GM21529 (cell line): ENCODE data around the gene QDPR.
A peak's percentile ranks its signal among the peaks of the same experiment; 100 is the strongest.

ENCODE experiments used
- ATAC-seq: cut with Tn5 transposase; IDR thresholded peaks from one replicate; pipeline ENCODE4 v1.9.1; 2021; ENCODE audit not compliant: unreplicated experiment

Gene QDPR

DNA sequence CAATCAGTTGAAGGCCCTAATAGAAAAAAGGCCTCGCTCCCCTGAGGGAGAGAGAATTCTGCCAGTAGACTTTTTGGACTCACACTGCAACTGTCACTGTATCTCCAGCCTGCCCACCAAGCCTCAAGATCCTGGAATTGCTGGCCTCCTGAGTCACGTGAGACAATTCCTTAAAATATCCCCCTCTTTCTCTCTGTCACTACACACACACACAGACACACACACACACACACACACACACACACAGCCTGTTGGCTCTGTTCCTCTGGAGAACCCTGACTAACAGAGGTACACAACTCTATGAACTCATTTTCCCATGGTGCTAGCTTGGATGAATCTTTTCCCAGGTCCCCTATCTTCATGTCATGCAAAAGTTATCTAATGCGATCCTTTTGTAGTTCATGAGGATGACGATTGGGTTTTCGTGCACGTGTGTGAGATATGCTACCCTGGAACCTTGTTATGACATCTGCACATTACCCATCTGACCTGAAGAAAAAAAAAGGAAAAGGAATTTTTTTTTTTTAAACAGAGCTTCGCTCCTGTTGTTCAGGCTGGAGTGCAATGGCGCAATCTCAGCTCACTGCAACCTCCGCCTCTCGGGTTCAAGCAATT, 16.8 kb upstream of the QDPR start:
- ATAC-seq = no peak

DNA sequence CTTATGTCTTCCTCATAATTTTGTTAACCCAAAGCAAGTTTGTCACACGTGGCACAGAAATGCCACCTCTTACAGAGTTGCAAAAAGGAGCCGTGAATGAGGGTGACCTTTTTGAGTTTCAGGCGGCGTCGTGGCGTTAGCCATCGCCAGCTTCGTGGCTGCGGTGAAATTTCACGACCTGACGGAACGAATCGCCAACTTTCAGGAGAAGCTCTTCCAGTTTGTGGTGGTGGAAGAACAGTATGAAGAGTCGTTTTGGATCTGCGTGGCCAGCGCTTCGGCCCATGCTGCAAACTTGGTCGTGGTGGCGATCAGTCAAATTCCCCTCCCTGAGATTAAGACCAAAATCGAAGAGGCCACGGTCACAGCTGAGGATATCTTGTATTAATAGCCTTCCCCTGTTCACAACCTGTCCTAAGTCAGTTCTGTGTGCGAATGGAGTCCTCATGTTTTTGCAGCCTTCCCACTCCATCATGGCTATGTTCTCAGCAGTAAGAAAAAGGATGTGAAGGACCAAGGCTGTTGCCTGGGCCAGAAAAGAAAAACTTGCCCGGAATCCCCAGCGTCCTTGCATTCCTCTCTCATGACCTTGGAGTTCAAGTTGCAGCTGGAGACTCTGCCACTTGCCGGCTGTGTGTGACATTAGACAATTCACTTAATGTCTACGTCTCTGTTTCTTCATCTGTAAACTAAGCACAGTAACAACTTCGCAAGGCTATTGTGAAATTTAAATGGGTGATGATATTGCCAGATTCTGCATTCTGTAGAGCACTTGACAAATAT, 15.0 kb upstream of the QDPR start:
- no peak for ATAC-seq

DNA sequence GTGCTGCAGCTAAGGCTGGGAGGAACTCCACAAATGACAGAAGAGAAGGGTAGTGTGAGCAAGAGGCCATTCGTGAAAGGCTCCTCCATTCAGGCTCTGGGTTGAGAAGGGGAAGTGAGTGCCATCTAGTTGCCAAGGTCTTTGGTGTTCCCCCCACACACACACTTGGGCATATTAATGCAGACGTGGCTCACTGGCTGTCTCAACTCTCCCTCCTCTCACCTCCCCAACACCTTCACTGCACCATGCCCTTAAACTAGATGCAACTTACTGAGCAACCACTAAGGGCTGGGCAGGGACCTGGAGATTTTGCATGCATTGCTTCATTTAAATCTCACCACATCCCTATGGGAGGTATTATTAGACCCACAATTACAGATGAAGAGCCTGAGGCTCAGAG, 11.8 kb upstream of the QDPR start:
- no peak for ATAC-seq

DNA sequence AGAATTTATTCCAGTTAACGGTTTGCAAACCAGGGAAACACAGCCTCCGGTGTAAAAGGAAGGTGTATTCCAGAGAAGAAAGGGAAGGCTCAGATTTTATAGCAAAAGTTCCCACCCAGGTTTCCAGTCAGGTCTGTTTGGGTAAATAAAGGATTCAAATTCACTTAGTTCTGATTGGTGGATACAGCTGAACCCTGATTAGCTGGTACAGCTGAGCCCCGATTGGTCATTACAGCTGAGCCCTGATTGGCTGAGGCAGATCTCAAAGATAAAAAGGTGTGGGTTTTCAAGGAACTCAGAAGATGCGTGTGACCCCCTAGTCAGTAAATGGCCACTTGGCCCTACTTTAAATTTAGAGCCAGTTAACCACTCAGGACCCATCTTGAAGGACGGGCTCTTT, 9.7 kb upstream of the QDPR start:
- ATAC-seq = no peak

DNA sequence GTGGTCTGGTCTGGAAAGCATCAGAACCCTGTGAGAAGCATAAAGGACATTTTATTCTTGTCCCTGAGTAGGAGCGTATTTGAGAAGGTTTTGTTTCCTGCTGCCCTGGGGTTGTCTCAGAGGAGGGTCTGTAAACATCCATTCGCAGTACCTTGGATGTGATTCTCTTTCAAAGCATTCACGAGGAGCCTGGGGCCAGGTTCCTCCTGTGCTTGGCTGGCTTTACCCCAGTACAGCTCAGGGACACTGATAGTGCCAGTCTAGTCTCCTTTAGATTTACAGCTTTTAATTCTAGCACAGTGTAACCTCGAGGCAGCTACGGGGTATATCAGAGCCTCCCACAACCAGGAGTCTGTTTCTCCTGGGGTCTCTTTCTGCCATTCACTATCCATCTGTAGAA, 5.8 kb upstream of the QDPR start:
- no peak for ATAC-seq

DNA sequence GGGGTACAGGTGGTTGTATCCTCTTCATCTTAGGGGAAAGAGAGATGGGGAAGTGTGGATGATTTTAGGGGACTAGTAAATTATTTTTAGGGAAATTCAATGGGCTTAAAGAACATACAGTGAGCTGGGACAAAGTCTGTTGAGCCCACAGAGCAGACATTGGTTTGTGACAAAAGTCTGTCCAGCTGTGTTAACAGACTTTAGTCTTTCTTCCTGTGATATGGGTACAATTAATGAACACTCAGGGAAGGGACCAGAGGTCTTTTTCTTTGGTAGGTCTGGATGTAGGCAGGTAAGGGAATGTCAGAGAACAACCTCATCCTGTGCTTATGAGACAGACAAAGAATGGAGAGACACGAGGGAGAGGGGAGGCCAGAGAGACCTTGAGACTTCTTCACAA, 5.1 kb upstream of the QDPR start:
- ATAC-seq = no peak

DNA sequence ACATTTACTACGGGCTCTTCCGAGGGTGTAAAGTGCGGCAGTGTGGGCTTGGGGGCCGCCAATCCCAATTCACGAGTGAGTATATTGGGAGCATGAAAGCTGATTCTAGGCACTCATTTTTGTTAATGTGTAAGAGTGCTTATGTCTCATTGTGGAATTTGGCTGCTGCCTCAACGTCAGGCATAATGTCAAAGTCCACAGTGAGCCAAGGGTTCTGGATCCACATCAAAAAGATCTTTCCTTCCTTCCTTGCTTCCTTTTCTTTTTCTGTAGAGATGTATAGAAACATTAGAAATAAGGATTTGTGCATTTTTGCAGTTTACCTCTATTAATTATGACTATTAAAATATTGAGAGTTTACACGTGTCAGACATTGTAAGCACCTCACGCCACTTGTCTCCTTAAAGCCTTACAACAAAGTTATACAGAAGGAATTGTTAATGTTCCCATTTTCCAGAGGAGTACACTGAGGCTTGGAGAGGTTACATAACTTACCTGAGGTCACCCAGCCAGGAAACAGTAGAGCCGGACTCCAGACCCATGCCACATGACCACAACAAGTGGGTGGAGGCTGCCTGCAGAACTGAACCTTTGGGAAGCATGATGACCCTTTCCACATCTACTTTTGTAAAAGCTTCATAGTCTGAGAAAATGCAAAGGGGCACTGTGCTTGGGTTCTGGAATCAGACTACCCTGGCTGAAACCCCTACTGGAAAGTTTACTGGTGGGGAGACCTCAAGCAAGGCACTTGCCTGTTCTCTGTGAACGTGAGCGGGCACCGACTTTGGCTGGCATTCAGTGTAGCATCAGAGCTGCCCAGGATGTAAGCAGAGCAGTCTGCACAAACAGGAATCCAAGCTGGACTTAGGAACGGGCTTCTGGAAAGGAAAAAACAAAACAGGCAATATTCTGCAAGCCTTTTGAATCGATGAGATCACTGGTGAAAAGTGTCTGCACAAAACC, 3.8 kb upstream of the QDPR start:
- ATAC-seq = no peak

DNA sequence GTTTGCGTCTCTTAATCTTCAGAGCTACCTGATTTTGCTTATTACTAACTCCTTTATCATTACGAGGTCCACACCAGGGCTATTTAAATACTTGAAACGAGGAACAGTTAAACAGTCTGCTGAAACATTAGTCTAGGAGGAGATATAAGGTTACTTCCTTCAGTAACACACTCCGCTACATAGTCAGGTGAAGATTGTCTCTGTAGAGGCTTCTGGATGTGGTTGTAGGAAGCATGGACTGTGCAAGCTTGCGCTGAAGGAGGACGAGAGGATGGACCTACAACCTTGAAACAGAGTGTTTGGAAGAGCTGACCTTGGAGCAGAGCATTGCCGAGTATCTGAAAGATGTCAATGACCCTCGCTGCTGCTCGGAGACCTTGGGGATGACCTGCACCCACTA, 3.0 kb upstream of the QDPR start, which contains the start of gene CLRN2:
TSS of gene CLRN2 (plus strand) at position 301 of the 400 bp plus-strand sequence. CDS start 102 bp downstream, outside the sequence.
- ATAC-seq = no peak

DNA sequence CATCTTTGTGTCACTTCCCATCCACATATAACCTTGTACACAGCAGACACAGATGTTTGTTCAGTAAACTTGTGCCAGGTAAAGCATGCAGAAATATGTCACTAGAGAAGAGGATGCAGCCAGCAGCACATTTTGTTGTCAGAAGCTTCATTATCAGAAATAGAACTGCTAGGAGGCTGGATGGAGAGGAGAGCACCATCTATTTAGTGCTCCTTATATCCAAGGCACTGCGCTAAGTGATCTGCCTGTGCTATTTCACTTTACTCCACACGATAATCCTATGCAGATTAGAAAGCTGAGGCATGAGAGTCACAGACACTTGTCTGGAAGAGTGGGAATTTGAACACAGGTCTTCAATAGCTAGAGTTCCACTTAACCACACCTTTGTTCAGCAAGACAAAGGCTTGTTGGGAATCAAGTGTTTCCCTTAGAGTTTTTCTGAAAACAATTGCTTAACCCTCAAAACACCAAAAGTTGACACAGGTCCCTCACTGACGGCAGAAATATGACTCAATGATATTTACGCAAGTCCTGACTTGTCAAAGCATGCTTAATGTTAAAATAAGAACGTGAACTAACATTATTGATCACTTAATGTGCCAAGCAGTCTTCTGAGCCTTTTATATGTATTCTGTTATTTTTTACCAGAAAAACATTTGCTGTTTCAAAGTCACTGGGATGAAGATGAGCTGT, 1.2 kb upstream of the QDPR start:
- no peak for ATAC-seq

DNA sequence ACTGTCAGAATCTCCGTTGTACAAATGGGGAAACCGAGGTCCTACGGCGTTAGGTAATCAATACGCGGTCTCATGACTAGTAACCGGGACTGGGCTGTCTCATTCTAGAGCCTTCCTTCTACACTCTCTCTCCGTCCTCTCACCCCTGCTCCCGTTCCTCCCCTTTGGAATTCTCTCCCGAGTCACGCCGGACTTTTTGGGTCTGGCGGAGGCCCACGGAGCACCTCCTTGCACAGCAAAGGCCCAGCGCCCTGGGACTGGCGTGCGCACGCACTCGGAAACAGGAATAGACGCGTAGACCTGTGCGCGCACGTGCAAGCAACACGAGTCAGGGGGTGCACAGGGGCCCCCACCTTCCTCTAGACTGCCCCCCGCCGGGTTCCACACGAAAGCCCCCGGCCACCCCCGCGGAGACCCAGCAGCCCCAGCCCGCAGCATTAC, 361 bp downstream of the QDPR start:
- ATAC-seq = peak; percentile 62

DNA sequence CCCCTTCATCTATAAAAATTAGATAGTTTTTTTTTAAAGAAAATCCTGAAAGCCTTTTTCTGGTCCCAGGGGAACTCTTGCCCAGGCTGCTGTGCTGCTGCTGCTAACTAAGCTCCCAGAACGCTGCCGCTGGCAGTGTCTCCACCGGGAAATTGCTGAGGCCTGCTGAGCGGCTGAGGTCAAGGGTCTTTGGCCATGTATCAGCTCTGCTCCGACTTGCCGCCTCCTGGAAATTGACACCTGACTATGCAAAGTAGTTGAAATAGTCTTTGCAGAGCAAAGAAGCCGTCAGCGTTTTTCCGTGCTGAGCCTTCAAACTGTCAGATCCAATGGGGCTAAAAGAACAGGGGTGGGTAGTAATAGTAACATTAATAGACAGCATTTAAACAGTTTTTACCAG, 839 bp downstream of the QDPR start:
- ATAC-seq = no peak

DNA sequence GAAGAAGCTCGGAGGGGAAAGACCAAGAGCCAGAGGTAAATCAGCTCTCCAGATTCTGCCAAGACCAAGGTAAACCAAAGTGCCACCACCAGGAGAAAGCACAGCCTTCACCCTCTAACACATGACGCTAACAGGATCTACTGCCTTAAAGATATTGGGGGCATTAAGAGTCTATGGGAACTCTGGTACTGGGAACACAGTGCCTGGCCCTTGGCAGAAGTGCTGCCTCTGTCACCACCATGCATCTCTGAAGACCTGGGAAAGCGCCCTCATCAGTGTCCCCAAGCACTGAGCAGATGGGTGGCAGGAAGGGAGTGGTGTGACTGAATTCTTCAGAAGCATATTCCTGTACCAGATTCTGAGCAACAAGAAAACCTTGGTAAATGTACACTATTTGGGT, 1.3 kb downstream of the QDPR start:
- no peak for ATAC-seq

DNA sequence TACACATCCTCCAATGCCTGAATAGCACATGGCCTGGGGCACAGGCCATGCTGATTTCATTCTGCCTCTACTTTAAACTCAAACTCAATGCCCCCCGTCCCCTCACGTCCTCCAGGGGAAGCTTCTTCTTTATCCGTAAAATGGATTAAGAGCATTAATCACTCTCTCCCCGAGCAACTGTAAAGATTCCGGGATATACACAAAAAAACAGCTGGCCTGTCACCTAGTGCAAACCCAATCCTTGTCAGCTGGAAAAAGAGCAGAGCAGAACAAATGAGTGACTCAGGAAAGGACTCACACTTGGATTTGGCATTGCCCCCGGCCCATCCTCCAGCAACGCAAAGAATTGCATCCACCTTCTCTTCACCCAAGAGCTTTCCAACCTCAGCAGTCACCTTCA, 7.8 kb downstream of the QDPR start:
- no peak for ATAC-seq

DNA sequence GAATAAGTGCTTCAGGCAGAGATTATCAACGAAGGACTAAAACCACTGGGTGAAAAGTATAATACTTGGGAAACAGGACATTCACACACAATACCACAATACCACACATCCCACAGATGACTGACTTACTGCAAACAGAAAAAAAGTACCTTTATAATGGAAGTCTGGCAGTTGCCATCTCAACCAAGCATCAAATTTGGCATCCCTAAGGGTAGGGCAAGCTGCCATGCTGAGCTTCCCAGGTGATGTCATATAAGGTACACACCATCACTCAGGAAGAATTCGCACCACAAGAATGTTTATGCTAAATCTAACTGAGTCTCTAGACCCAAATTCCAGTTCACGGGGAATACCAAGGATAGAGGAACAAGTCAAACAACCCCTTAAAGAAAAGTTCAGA, 9.1 kb downstream of the QDPR start:
- ATAC-seq = no peak

DNA sequence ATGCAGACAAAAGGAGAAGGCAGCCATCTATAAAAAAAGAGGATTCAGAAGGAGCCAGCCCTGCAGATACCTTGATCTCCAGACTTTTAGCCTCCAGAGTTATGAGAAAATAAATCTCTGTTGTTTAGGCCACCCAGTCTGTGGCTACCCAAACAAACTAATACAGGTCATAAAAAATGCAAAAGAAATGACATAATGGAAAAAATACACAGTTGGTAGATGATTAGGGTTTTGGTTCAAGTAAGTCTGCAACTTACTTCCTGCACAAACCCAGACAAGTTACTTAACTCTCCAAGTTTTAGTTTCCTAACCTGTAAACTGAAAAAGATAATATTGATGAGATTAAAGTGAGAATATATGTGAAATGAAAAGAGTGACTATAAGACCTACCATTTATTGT, 11.3 kb downstream of the QDPR start:
- no peak for ATAC-seq

DNA sequence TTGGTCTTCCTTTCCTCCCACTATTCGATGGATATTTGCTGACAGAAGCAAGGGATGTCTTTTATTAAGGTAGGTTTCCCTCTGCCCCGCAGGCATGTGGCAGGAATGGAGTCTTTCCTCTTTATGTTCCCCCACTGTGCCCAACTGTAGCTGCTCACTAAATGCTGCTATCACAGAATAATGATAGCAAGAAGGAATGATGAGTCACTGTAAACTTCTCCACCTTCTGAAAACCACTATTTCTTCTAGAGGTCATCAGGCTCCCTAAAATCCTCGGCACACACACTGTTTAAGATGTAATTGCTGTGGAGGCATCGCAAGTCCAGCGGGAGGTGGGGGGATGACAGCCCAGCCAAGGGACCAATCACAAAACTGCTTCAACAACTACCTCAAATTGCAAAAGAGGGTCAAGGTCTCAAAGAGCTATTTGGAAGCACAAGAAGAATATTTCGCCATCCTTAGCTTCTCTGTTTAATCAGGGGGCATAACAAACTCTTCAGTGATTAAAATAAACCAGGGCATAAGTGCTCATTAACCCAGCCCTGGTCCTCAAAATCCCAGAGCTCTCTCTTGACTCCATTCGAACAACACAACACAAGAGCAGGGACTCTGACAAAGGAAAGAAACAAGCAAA, 13.9 kb downstream of the QDPR start:
- no peak for ATAC-seq

DNA sequence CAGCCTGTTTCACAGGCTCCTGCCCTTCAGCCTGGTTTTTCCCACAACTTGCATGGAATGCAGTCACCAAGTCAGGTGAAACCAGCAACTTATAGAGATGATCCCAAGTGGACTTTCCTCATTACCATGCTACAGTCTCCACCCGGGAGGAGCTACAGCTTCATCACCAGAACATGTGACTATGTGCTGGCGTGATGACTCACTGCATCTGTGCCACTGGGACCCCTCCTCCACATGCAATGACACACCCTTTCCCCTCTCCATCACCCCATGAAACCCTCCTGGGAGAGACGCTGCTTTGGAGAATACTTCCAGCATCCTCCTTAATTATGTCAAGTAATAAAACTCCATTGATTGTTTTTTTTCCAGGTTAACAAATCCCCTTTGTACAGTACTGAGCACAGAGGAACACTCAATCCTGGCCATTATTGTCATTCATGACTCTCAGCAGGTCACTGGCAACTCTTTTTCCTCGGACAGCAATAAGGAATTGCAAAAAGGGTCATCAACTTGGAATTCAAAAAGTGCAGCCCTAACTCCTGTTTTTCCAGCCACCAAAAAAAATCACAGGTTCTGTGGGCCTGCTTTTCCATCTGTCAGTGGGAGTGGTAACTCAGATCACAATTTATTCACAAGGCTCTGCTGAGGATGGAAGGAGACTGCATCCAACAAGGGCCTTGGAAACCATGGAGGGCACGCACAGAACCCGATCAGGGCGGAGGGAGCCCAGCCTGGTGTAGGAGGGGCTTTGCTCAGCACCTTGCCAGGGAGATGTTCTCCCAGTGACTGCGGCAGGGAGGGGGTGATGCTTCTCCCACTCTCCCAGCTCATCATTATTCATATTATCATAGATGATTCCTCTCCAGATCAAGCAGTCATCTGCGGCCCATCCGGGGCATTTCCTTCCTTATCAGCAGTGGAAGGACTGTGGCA, 17.4 kb downstream of the QDPR start:
- ATAC-seq = no peak

DNA sequence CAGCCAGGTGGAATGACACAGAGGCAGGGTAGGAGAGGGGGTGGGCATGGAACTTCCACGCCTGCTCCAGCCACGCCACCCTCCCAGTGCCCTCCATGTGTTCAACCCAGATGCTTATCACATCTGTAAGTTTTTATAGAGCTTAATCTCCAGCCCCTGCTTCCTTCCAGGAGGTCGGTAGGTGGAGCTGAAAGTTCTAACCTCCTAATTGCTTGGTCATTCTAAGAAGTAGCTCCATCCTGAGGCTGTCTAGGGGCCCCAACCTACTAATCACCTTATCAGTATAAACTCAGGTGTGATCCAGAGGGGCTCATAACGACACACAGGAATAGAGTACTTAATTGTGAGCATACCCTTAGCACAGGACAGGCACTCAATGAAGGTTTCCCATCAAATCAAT, 18.3 kb downstream of the QDPR start:
- ATAC-seq = no peak

DNA sequence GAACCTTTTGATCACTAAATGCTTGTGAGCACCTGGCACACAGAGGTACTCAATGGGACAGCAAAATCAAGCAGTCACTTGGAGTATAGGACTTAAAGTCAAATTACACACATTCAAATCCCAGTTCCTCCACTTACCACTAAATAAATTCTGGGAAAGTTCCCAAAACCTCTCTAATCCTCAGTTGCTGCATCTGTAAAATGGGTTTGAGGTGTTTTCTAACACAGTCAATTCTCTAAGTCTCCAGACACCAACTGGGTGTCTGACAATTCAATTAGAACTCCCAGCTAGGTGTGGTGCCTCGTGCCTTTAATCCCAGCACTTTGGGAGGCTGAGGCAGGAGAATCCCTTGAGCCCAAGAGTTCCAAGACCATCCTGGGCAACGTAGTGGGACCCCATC, 19.0 kb downstream of the QDPR start:
- no peak for ATAC-seq
